ENCODE data around the gene UFM1.

DNA sequence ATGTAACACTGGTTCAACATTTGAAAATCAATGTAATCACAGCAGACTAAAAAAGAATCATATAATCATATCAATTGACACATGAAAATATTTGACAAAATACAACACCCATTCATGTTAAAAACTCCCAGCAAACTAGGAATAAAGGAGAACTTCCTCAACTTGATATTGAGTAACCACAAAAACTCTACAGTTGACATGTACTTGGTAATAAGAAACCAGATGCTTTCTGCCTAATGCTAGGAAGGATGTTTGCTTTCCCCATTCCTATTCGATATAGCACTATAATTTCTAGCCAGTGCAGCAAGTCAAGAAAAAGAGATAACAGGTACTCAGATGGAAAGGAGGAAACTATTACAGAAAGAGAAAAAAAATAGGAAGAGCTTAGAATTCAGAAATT is 26.9 kb downstream of the UFM1 start:
- TF ChIP-seq, protein P1, sequence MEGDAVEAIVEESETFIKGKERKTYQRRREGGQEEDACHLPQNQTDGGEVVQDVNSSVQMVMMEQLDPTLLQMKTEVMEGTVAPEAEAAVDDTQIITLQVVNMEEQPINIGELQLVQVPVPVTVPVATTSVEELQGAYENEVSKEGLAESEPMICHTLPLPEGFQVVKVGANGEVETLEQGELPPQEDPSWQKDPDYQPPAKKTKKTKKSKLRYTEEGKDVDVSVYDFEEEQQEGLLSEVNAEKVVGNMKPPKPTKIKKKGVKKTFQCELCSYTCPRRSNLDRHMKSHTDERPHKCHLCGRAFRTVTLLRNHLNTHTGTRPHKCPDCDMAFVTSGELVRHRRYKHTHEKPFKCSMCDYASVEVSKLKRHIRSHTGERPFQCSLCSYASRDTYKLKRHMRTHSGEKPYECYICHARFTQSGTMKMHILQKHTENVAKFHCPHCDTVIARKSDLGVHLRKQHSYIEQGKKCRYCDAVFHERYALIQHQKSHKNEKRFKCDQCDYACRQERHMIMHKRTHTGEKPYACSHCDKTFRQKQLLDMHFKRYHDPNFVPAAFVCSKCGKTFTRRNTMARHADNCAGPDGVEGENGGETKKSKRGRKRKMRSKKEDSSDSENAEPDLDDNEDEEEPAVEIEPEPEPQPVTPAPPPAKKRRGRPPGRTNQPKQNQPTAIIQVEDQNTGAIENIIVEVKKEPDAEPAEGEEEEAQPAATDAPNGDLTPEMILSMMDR (IDR thresholded peaks at IDR 0.05), result no peak
- TF ChIP-seq POLR2A (IDR thresholded peaks at IDR 0.05), result no peak

Data from esophagus squamous epithelium (tissue), 4 donors.